Activated T-helper 1 cell treated with Interleukin-2 at 50 U/mL for 16 hours (primary cell): ENCODE measurements around the gene TM2D3.
"Not testable (repeated sequence)": the region's sequence is repeated elsewhere in the genome, so short reads cannot be mapped to it uniquely, and the experiment has no call there.

ENCODE experiments used
- DNase-seq: peaks from one replicate; pipeline ENCODE4 v3.0.0-alpha.2; 2020; ENCODE audit warnings: low read depth

Gene TM2D3

GRCh38 chr15:101657171-101657570 is 5.0 kb upstream of the TM2D3 start:
- no peak for DNase-seq

DNA sequence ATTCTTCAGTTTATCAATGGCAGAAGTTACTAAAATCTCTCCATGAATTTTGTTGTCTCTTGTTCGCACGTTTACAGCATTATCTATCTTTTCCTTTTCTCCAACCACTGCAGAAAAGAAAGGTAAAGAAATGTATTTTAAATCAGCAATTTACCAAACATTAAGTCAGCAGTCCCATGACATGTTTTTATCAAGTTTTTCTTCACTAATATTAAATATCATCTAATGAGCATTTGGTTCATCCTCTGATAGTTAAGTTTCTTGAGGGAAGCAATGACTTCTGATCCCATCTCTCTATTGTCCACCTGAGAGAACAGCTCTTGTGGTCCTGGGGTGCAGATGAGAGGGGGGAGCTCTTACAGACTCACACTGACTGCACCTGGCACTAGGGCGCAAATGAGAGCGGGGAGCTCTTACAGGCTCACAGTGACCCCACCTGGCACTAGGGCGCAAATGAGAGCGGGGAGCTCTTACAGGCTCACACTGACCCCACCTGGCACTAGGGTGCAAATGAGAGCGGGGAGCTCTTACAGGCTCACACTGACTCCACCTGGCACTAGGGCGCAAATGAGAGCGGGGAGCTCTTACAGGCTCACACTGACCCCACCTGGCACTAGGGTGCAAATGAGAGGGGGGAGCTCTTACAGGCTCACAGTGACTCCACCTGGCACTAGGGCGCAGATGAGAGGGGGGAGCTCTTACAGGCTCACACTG is 2.6 kb upstream of the TM2D3 start:
- not testable (repeated sequence) for DNase-seq

DNA sequence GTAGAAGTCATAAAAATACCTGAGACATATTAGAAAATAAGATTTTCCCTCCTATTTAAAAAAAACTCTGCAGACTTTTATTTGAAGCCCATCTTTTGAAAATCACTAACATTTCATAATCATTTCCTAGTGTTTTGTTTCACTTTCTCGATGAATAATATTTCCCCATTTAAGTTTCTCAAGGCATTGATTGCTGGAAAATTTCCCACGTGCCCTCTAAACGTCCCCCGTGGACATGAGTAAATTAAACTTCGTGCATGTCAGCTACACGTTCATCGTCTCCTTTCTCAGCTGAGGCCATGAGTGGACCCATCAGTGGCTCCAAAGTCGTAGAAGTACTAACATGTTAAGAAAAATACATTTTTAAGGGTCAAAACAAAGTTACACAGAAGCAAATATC is 2.0 kb upstream of the TM2D3 start:
- DNase-seq: no peak

- DNase-seq: no peak
Observed at GRCh38 chr15:101652786-101653430, 727 bp upstream of the TM2D3 start.

DNA sequence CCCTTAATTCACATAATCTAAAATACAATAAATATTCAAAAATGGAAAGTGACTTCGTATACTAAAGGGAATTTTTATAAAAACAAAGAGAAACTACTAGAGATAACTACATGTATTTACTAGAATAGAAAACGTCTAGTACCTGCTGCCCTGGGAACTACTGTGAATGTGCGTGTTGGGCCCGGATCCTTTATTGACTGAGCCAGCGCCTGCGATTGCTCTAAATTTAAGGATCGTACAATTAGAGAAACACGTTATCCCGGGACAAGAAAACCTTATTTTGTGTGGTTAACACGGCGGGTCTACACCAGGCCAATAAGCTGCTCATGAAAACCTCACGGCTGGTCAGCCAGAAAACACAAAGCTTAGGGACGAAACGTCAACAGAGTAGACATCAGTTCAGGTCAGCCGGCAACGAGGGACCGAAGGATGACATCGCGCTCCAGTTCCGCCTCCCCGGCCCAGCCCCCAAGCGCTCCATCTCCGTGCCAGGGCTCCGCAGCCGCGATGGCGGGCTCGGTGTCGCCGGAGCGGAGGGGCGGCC is 555 bp downstream of the TM2D3 start:
- DNase-seq: no peak

DNA sequence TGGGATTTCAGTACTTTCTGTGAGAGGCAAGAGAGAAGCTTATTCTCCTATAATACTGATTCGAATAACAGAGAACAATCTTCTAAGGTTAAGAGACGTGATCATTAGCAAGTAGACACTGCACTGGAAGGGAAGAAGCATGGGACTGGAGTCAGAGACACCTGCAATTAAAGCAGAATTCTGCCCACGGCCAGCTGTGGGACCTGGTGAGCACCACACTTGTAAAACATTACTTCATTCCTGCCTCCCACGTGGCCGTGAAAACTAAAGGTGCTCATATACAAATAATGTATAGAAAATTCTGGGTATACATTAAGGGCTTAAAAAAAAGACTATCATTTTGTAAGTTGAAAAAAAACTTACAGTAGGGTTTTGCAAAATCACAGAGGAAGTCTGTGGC is 2.0 kb downstream of the TM2D3 start:
- no peak for DNase-seq

GRCh38 chr15:101648356-101648755 is 3.8 kb downstream of the TM2D3 start:
- no peak for DNase-seq

GRCh38 chr15:101647251-101647650 is 4.9 kb downstream of the TM2D3 start:
- DNase-seq: no peak

DNA sequence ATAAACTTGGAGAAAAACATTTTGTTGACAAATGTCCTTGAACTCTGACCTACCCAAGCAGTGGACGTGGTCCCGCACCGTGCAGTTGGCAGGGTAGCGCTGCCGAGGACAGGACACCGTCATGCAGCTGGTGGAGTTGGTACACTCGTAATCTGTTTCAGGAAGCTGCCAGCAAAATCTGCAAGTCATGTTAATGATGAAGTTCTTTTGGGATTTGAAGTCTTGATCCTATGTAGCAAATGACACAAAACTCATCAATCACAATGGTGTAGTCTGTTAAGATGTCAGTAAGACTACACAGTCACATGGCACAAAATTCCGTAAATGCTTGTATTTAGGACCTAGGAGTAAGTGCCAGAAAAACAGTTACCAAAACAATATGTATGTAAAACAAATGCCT is 5.5 kb downstream of the TM2D3 start:
- DNase-seq: no peak

DNA sequence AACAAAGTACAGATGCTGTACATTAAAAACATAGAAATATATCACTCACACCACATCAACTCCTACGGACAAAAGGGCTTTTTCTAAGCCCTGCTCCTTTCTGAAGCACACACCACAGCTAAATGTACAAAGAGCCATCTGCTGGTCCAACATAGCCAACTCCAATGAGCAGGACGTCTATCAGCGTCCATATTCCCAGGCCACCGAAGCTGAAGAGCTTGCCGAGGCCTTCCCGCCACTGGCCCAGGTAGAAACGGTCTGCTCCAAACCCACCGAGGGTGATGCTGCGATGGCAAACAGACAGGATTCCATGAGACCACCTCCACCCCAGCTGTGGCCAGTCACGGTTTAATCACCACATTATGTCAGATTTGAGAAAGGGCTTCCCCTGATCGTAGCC is 9.8 kb downstream of the TM2D3 start:
- DNase-seq: no peak

- DNase-seq: no peak
Observed at GRCh38 chr15:101641894-101642293, 10.3 kb downstream of the TM2D3 start.

DNA sequence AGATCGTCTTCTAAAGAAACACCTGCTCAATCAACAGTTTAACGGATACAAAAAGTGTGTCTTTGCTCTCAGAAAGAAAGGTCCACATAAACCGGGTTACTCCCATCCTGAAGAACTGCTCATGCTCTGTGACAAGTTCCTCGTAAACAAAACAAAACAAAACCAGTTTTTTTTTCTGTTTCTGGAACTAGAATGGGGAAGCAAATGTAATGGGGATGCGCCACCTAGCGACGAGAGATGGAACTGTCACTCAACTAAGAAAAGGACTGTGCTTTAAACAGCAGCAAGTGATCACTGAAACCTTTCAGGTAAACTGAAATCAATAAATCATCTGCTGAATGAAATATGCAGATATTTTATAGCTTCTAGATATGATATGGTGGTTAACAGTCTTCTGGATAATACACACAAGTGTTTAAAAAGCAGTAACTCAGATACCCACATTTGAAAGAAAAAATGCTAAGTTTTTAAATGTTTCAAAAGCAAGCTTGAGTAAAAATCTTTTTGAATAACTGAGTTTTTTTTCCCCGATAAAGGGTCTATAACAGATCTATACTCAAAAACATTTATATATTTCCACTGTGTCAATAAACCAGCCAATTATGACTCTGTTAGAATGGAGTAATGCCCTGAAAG is 10.9 kb downstream of the TM2D3 start:
- peak; percentile 49 for DNase-seq

GRCh38 chr15:101639667-101640066 is 12.5 kb downstream of the TM2D3 start:
- no peak for DNase-seq

GRCh38 chr15:101637919-101638318 is 14.3 kb downstream of the TM2D3 start:
- DNase-seq: no peak

- DNase-seq: no peak
Observed at GRCh38 chr15:101637516-101637915, 14.7 kb downstream of the TM2D3 start.

DNA sequence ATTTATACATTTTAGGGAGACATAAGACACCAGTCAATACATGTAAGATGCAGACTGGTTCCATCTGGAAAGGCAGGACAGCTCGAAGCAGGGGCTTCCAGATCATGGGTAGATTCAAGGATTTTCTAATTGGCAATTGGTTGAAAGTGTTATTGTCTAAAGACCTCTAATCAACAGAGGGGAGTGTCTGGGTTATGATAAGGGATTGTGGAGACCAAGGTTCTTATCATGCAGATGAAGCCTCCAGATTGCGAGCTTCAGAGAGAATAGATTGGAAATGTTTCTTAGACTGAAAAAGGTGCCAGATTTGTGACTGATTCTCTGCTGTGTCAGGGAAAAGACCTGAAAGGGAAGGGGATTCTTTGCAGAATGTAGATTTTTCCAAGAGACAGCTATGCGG is 15.1 kb downstream of the TM2D3 start:
- no peak for DNase-seq

GRCh38 chr15:101635944-101636727 is 16.0 kb downstream of the TM2D3 start:
- DNase-seq: no peak

DNA sequence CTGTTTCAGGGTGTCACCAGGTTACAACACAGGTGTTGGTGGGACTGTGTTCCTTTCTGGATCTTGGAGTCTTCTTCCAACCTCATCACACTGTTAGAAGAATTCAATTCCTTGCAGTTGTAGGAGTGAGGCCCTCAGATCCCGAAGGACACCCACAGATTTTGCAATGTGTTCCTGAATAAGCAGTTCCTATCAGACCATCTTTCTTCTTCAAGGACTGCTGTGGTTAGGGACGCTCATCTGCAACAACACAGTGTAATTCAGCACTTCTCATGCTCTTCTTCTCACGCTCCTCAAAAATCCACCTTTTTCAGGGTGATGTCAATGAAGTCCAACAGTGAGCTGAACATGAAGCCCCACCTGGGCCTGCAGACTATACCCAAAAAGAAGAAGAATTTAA is 18.8 kb downstream of the TM2D3 start:
- no peak for DNase-seq

GRCh38 chr15:101626729-101627128 is 25.5 kb downstream of the TM2D3 start:
- not testable (repeated sequence) for DNase-seq

- DNase-seq: no peak
Observed at GRCh38 chr15:101625980-101626379, 26.2 kb downstream of the TM2D3 start.

DNA sequence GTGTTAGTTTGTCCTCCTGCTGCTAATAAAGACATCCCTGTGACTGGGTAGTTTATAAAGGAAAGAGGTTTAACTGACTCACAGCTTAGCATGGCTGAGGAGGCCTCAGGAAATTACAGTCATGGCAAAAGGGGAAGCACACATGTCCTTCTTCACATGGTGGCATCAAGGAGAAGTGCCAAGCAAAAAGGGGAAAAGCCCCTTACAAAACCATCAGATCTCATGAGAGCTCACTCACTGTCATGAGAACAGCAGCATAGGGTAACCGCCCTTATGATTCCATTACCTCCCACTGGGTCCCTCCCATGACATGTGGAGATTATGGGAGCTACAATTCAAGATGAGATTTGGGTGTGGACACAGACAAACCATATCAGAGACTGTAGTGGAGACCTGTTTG is 27.0 kb downstream of the TM2D3 start:
- no peak for DNase-seq
